ENCODE results near the gene CBX4.

The CBX4 gene

DNA sequence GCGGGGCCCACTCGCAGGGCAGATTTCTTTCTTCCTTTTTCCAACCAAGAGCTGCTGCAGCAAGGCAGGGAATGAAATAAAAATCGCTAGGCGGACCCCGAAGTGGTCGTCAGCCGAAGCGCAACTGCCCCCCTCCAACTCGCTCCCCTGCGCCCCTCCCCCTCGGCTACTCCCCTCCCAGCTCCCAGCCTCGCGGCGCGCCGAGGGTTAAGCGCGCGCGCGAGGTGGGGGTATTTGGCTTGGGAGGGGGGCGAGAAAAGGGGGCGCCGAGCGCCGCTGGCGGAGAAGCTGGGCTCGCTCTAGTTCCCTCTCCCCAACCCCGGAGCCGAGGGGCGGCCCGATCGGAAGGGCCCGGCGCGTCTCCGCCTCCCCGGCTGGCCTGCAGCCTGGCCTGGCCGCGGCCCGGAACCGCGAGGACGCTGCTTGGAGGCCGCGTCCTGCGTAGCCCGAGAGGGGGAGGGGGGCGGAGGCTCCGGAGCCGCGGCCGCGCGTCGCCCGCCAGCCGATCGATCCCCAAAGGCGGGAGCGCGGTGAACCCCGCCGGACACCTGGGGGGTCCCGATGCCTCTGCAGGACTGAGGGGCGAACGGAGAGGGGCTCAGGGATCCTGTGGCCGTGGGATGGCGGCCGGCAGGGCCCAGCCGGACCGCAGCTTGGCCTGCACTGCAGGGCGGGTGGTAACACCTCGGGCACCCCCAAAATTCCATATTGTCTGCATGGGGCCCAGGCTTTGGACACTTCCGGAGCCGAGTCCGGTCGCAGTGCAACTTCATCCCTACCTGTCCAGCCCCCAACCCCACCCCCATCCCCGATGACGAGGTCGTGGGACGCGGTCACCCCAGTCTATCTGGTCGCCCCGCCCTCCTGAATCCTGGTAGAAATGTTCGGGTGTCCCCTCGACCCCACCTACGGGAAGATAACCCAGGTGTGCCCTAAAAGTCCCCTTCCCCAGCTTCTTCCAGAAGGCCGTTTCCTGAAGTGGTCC lies 4.9 kb upstream of the CBX4 start:
- no peak for DNase-seq (ENCODE audit: extremely low read depth, low read depth)

DNA sequence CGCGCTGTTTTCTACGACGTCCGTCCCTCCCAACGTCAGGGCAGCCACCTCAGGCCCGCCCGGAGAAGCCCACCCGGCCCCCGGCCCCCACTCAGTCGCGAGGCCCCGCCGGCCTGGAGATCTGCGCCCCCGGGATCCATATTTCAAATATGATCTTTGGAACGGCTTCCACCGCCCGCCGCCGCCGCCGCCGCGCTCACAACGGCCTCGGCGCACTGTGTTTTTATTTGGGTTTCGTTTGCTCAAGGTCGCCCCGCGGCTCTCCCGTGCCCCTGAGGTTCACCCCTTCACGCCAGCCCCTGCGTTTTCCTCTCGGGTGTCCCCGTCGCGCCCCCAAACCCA lies 4.2 kb upstream of the CBX4 start:
- TF ChIP-seq, protein P1, sequence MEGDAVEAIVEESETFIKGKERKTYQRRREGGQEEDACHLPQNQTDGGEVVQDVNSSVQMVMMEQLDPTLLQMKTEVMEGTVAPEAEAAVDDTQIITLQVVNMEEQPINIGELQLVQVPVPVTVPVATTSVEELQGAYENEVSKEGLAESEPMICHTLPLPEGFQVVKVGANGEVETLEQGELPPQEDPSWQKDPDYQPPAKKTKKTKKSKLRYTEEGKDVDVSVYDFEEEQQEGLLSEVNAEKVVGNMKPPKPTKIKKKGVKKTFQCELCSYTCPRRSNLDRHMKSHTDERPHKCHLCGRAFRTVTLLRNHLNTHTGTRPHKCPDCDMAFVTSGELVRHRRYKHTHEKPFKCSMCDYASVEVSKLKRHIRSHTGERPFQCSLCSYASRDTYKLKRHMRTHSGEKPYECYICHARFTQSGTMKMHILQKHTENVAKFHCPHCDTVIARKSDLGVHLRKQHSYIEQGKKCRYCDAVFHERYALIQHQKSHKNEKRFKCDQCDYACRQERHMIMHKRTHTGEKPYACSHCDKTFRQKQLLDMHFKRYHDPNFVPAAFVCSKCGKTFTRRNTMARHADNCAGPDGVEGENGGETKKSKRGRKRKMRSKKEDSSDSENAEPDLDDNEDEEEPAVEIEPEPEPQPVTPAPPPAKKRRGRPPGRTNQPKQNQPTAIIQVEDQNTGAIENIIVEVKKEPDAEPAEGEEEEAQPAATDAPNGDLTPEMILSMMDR (IDR thresholded peaks at IDR 0.05; ENCODE audit: low read depth, low read length) = no peak
- no peak for DNase-seq (ENCODE audit: extremely low read depth, low read depth)

More for the DNA sequence above, 4.9 kb upstream of the CBX4 start:
- TF ChIP-seq, protein P1 (IDR thresholded peaks at IDR 0.05; ENCODE audit: low read depth, low read length) = no peak

DNA sequence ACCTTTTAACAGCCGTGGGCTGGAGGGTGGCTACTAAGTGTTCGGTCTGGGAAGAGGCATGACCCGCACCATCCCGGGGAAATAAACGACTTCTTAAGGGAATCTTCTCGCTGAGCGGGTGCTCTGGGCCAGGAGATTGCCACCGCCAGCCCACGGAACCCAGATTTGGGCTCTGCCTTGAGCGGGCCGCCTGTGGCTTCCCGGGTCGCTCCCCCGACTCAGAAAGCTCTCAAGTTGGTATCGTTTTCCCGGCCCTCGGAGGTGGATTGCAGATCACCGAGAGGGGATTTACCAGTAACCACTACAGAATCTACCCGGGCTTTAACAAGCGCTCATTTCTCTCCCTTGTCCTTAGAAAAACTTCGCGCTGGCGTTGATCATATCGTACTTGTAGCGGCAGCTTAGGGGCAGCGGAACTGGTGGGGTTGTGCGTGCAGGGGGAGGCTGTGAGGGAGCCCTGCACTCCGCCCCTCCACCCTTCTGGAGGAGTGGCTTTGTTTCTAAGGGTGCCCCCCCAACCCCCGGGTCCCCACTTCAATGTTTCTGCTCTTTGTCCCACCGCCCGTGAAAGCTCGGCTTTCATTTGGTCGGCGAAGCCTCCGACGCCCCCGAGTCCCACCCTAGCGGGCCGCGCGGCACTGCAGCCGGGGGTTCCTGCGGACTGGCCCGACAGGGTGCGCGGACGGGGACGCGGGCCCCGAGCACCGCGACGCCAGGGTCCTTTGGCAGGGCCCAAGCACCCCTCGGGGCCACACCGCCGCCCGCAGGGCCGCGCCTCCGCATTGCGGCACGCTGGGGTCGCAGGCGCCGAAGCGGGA lies 3.6 kb upstream of the CBX4 start:
- TF ChIP-seq, protein P1 (IDR thresholded peaks at IDR 0.05; ENCODE audit: low read depth, low read length) = no peak
- no peak for DNase-seq (ENCODE audit: extremely low read depth, low read depth)

DNA sequence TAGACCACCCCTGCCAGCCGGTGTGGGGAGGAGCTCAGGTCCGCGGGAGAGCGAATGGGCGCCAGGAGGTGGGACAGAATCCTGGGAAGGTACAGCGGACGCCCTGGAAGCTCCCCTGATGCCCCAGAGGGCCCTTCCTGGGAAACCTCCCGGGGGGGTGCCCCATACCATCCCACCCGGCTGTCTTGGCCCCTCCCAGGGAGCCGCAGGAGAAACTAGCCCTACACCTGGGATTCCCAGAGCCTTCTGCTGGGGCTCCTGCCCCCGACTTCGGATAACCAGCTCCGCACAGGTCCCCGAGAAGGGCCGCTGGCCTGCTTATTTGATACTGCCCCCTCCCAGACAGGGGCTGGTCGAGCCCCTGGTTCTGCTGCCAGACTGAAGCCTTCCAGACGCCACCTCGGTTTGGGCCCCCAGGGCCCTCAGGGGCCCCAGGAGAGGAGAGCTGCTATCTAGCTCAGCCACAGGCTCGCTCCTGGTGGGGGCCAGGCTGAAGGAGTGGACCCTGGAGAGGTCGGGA lies 3.0 kb upstream of the CBX4 start:
- TF ChIP-seq, protein P1 (IDR thresholded peaks at IDR 0.05; ENCODE audit: low read depth, low read length) = no peak
- no peak for DNase-seq (ENCODE audit: extremely low read depth, low read depth)

DNA sequence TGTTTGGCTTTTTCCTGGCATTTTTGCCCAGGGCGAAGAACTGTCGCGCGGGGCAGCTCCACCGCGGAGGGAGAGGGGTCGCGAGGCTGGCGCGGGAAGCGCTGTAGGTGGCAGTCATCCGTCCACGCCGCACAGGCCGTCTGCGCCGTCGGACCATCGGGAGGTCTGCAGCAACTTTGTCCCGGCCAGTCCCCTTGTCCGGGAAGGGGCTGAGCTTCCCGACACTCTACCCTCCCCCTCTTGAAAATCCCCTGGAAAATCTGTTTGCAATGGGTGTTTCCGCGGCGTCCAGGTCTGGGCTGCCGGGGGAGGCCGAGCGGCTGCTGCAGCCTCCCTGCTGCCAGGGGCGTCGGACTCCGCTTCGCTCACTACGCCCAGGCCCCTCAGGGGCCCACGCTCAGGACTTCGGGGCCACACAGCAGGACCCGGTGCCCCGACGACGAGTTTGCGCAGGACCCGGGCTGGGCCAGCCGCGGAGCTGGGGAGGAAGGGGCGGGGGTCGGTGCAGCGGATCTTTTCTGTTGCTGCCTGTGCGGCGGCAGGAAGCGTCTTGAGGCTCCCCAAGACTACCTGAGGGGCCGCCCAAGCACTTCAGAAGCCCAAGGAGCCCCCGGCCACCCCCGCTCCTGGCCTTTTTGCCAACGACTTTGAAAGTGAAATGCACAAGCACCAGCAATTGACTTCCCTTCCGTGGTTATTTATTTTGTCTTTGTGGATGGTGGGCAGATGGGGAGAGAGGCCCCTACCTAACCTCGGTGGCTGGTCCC lies 2.3 kb upstream of the CBX4 start:
- no peak for DNase-seq (ENCODE audit: extremely low read depth, low read depth)
- TF ChIP-seq, protein P1 (IDR thresholded peaks at IDR 0.05; ENCODE audit: low read depth, low read length) = no peak

DNA sequence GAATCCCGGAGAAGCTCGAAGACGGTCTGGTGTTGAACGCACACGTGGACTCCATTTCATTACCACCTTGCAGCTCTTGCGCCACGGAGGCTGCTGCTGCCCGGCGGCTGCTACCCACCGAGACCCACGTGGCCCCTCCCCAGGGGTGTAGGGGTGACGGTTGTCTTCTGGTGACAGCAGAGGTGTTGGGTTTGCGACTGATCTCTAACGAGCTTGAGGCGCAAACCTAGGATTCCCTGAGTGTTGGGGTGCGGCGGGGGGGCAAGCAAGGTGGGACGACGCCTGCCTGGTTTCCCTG lies 1.7 kb upstream of the CBX4 start:
- TF ChIP-seq, protein P1 (IDR thresholded peaks at IDR 0.05; ENCODE audit: low read depth, low read length) = no peak
- no peak for DNase-seq (ENCODE audit: extremely low read depth, low read depth)
